ENCODE measurements around the gene YTHDF1. TPM values are rescaled to one million over a fixed set of nuclear protein-coding genes. Genes with fewer than 3 reads are reported as not detected.

YTHDF1 gene
- total and polyA plus RNA-seq, 2 of the 8 experiments (the other 6 are each of a cell fraction or from before 2014, with no cell fraction given) = 32.8 to 66.0 TPM

DNA sequence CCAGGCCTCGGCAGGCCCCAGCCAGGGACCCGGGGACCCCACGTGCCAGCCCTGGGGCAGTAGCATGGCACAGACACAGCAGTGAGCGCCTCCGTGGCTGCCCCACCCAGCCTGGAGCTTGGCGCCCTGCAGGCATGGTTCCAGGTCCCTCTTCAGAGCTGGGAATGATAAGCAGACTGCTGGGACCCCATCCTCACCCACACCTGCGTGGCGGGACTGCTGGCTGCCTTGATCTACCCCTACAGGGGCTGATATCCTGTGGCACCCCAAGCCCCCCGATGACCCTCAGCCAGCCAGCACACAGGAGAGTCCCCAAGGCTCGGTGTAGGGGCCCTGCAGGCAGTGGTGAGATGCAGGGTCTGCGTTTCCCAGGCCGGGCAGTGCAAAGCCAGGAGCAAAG is 47.1 kb downstream of the YTHDF1 start:
- Histone ChIP-seq H3K79me2 (ENCODE audit: control insufficient read depth in 1 of 2, insufficient read depth in 2 of 2, low read length in 2 of 2) (no peaks in the 10 kb centered on the region), H3K56ac (replicated peaks; ENCODE audit: insufficient read length, low read depth, low read length) (no peak overlapping the region), H3K14ac (ENCODE audit: insufficient read length) (no peak overlapping the region), H4K91ac (replicated peaks; ENCODE audit: insufficient read length, low read length) (peak overlapping the region; percentile 92), H2BK15ac (ENCODE audit: low read length) (0 out of 2 replicates have a peak overlapping the region, but pooled peaks have one; percentile 46), H3K9me3 (ENCODE audit: insufficient read depth in 2 of 2, low read depth in 1 of 2, low read length in 1 of 2) (no peaks in the 10 kb centered on the region), H2BK5ac (ENCODE audit: low read depth, low read length) (no peak overlapping the region), H4K5ac (ENCODE audit: insufficient read length, low read depth, low read length) (no peak overlapping the region), H2AFZ (ENCODE audit: low read length) (no peak overlapping the region), H4K20me1 (replicated peaks in 1 of 2; ENCODE audit: control insufficient read depth in 1 of 2, insufficient read depth in 2 of 2, low read length in 2 of 2) (no peaks in the 10 kb centered on the region), H3K4me2 (ENCODE audit: insufficient read depth in 1 of 2, low read depth in 2 of 2, low read length in 2 of 2) (no peak overlapping the region), H4K8ac (ENCODE audit: extremely low read depth, insufficient read depth, low read length) (no peak overlapping the region), H3K23ac (ENCODE audit: insufficient read length) (no peak overlapping the region), H2BK20ac (ENCODE audit: low read length) (no peak overlapping the region), H3K27me3 (replicated peaks in 1 of 4; ENCODE audit: control insufficient read depth in 3 of 4, extremely low read depth in 1 of 4, insufficient read depth in 3 of 4, low read length in 3 of 4) (peaks cover 0 to 17% (median 8%) of the 10 kb centered on the region in 4 experiments; a peak in 5 of 7 replicates), H2BK12ac (ENCODE audit: low read depth, low read length) (peak overlapping the region; percentile 50; the same call in 1 of the 2 replicates), H3K4me3 (ENCODE audit: extremely low read depth in 1 of 4, insufficient read depth in 2 of 4, low read depth in 3 of 4, low read length in 4 of 4) (no peak overlapping the region), H3K4me1 (replicated peaks in 1 of 4; ENCODE audit: control insufficient read depth in 3 of 4, insufficient read depth in 4 of 4, low read length in 3 of 4) (peaks cover 0 to 24% (median 13%) of the 10 kb centered on the region in 4 experiments; a peak in 6 of 7 replicates), H3K36me3 (ENCODE audit: control insufficient read depth in 2 of 4, insufficient read depth in 4 of 4, low read length in 3 of 4) (no peaks in the 10 kb centered on the region), H3K18ac (ENCODE audit: extremely low read depth, low read length) (no peak overlapping the region), H3K23me2 (ENCODE audit: low read depth, low read length) (no peaks in the 10 kb centered on the region), H3K27ac (ENCODE audit: low read depth, low read length) (no peak overlapping the region), H2AK5ac (ENCODE audit: low read depth, low read length) (no peak overlapping the region; the same call in 1 of the 2 replicates), H3K4ac (replicated peaks; ENCODE audit: insufficient read length, low read depth, low read length) (no peak overlapping the region), H2BK120ac (replicated peaks; ENCODE audit: low read depth, low read length) (no peak overlapping the region), H3K9ac (replicated peaks in 1 of 4; ENCODE audit: extremely low read depth in 1 of 4, low read depth in 3 of 4, low read length in 3 of 4) (no peak overlapping the region), H3K79me1 (ENCODE audit: low read depth, low read length) (no peaks in the 10 kb centered on the region)
- FAIRE-seq (no peak), DNase-seq (ENCODE audit: low read depth in 1 of 2, low spot score in 2 of 2) (no peak)
- CTCF ChIA-PET (ENCODE audit: partially characterized antibody) = interaction anchor here (1.2 to 3.6 kb wide), 4 partner anchors 9 to 113 kb away, joined by 3 to 13 read pairs (median 4); no protein-coding TSS in a partner anchor
- POLR2A ChIA-PET (ENCODE audit: partially characterized antibody) = interaction anchor here (1.0 kb wide), 1 partner anchor 12 kb away, joined by 4 read pairs; no protein-coding TSS in a partner anchor
- TF ChIP-seq, protein P1, sequence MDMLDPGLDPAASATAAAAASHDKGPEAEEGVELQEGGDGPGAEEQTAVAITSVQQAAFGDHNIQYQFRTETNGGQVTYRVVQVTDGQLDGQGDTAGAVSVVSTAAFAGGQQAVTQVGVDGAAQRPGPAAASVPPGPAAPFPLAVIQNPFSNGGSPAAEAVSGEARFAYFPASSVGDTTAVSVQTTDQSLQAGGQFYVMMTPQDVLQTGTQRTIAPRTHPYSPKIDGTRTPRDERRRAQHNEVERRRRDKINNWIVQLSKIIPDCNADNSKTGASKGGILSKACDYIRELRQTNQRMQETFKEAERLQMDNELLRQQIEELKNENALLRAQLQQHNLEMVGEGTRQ (IDR thresholded peaks at IDR 0.05; ENCODE audit: low read length) = no peak
- TF ChIP-seq CHD2 (IDR thresholded peaks at IDR 0.05; ENCODE audit: low read length) (no peak), SIX5 (IDR thresholded peaks at IDR 0.05; ENCODE audit: low read depth, low read length) (no peak), TAF1 (IDR thresholded peaks at IDR 0.05; ENCODE audit: low read depth, low read length) (no peak), EZH2 (IDR thresholded peaks at IDR 0.05; ENCODE audit: low read depth, low read length, severe bottlenecking) (no peak), JUND (IDR thresholded peaks at IDR 0.05; ENCODE audit: low read length) (no peak), GABPA (IDR thresholded peaks at IDR 0.05; ENCODE audit: borderline replicate concordance, insufficient read depth, low read length) (no peak)
- TF ChIP-seq, protein P2, sequence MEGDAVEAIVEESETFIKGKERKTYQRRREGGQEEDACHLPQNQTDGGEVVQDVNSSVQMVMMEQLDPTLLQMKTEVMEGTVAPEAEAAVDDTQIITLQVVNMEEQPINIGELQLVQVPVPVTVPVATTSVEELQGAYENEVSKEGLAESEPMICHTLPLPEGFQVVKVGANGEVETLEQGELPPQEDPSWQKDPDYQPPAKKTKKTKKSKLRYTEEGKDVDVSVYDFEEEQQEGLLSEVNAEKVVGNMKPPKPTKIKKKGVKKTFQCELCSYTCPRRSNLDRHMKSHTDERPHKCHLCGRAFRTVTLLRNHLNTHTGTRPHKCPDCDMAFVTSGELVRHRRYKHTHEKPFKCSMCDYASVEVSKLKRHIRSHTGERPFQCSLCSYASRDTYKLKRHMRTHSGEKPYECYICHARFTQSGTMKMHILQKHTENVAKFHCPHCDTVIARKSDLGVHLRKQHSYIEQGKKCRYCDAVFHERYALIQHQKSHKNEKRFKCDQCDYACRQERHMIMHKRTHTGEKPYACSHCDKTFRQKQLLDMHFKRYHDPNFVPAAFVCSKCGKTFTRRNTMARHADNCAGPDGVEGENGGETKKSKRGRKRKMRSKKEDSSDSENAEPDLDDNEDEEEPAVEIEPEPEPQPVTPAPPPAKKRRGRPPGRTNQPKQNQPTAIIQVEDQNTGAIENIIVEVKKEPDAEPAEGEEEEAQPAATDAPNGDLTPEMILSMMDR (IDR thresholded peaks at IDR 0.05; ENCODE audit: control extremely low read depth in 1 of 3, insufficient read depth in 1 of 3, low read depth in 1 of 3, low read length in 3 of 3) = no peak
- WGBS, 2 experiments (ENCODE audit: extremely low coverage in 1 of 2, insufficient coverage in 1 of 2, insufficient read length in 1 of 2, insufficient replicate concordance in 2 of 2, low coverage in 1 of 2, low lambda C conversion rate in 2 of 2, missing lambda C conversion rate in 1 of 2) = 75% methylated on average over 11 of the region's 12 CpGs; no CpG with 5 or more reads in 1 of the 2 experiments

Data from H1 (cell line).